ENCODE measurements around the gene RNF41.

RNF41 gene

GRCh38 chr12:56224102-56224701 is 2.5 kb upstream of the RNF41 start, which contains the start of gene NABP2:
NABP2 (plus strand) TSS chr12:56224342; CDS start chr12:56224857, 515 bp downstream.
- DNase-seq (ENCODE audit: low read depth, low spot score), result peak; percentile 75
- peak within 1 kb of the TSS; percentile 78 for H3K4me3 ChIP-seq (ENCODE audit: low read depth, low read length)
- ChIA-PET CTCF (interaction anchor here (0.9 to 5.6 kb wide), 8 partner anchors 13 to 77 kb away, joined by 3 to 145 read pairs (median 24); partner anchors contain the start of genes ANKRD52 and SMARCC2), POLR2A (no interaction called here)
- TF ChIP-seq, protein P1, sequence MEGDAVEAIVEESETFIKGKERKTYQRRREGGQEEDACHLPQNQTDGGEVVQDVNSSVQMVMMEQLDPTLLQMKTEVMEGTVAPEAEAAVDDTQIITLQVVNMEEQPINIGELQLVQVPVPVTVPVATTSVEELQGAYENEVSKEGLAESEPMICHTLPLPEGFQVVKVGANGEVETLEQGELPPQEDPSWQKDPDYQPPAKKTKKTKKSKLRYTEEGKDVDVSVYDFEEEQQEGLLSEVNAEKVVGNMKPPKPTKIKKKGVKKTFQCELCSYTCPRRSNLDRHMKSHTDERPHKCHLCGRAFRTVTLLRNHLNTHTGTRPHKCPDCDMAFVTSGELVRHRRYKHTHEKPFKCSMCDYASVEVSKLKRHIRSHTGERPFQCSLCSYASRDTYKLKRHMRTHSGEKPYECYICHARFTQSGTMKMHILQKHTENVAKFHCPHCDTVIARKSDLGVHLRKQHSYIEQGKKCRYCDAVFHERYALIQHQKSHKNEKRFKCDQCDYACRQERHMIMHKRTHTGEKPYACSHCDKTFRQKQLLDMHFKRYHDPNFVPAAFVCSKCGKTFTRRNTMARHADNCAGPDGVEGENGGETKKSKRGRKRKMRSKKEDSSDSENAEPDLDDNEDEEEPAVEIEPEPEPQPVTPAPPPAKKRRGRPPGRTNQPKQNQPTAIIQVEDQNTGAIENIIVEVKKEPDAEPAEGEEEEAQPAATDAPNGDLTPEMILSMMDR (IDR thresholded peaks at IDR 0.05; ENCODE audit: insufficient read depth, low read length, missing control alignments), result peak; percentile 96

GRCh38 chr12:56223571-56224101 is 1.9 kb upstream of the RNF41 start:
- peak overlapping the region; percentile 25 for H3K4me3 ChIP-seq (ENCODE audit: low read depth, low read length)
- POLR2A ChIA-PET, result no interaction called here
- CTCF ChIA-PET, result interaction anchor here (0.9 to 4.4 kb wide), 13 partner anchors 10 to 104 kb away, joined by 4 to 145 read pairs (median 24); partner anchors contain the start of genes COQ10A, SMARCC2 and ZC3H10
- no peak for DNase-seq (ENCODE audit: low read depth, low spot score)
- TF ChIP-seq, protein P1 (IDR thresholded peaks at IDR 0.05; ENCODE audit: insufficient read depth, low read length, missing control alignments), result no peak

DNA sequence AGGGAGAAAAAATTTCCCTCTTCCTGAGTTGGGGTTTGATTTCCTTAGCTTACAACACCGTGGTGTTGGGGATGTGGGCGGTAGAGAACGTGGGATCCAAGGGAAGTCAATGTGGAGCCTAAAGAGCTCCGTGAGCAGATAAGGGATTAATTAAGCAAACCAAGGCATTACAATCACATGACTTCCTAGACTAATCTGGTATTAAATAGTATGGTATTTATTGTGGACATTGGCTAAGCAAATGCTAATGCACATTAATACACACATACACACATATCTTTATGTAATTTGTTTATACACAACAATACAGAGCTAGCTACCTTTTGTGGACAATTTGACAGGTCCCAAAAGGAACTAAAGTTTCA is 791 bp upstream of the RNF41 start:
- CTCF ChIA-PET, result interaction anchor here (0.6 to 4.4 kb wide), 27 partner anchors 8 to 840 kb away, joined by 3 to 145 read pairs (median 10); partner anchors contain the start of genes ANKRD52, COQ10A, ESYT1 and SMARCC2
- peak overlapping the region; percentile 85 for H3K4me3 ChIP-seq (ENCODE audit: low read depth, low read length)
- POLR2A ChIA-PET, result interaction anchor here (0.9 to 3.2 kb wide), 14 partner anchors 14 to 104 kb away, joined by 3 to 49 read pairs (median 8); partner anchors contain the start of genes ANKRD52, ESYT1, SMARCC2 and ZC3H10
- TF ChIP-seq, protein P1 (IDR thresholded peaks at IDR 0.05; ENCODE audit: insufficient read depth, low read length, missing control alignments), result no peak
- no peak for DNase-seq (ENCODE audit: low read depth, low spot score)

DNA sequence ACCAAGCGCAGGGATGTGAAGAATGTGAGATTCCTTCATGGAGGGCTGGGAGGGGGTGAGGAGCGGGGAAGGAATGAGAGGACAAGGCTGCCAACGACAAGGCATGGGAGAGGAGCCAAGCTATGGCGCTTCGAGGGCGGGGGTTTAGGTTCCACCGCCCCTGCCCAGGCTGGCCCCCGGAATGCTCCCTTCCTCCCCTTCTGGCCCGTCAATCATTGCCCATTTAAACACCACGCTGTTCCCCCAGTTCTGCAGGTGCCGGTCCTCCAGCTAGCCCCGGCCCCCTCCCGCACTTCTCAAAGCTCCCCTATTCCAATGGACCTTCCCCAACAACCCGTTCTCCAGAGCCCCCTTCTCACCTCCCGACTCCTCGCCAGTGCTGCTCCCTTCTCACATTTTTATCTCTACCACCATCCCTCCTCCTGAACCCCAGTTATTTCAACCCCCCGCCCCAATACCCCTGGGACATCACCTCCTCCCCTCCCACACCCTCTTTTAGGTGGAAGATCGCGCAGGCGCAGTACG is 428 bp downstream of the RNF41 start:
- TF ChIP-seq, protein P1 (IDR thresholded peaks at IDR 0.05; ENCODE audit: insufficient read depth, low read length, missing control alignments), result no peak
- DNase-seq (ENCODE audit: low read depth, low spot score), result peak; percentile 57
- POLR2A ChIA-PET, result interaction anchor here (0.6 to 3.2 kb wide), 25 partner anchors 7 to 176 kb away, joined by 3 to 49 read pairs (median 6); partner anchors contain the start of genes ANKRD52, CNPY2, ESYT1 and MYL6
- H3K4me3 ChIP-seq (ENCODE audit: low read depth, low read length), result peak overlapping the region; percentile 85
- CTCF ChIA-PET, result interaction anchor here (1.1 to 4.4 kb wide), 23 partner anchors 9 to 483 kb away, joined by 3 to 145 read pairs (median 13); partner anchors contain the start of genes ANKRD52, COQ10A, ESYT1 and SMARCC2

DNA sequence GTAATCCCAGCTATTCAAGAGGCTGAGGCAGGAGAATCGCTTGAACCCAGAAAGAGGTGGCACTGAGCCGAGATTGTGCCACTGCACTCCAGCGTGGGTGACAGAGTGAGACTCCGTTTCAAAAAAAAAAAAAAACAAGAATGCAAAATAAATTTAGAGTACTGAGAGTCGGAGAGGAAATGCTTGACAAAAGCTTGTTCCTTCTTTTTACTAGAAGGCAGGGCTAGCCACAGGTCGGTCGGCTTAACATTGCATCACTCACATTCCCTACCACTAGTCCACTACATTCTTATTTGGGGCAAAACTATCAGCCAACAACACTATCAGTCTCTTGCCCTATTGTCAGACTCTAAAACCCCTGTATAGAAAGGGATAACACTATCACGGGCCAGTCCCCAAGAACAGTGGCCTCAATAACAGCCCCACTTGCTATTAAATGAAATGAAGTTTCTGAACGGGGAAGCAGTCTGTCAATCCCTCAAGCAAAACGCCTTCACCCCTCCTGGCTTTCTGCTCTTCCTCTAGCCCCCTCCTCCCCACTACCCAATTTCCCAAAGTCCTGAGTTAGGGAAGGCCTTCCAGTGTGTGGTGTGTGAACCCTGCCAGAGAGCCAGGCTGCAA is 1.0 kb downstream of the RNF41 start:
- POLR2A ChIA-PET, result interaction anchor here (0.6 to 3.2 kb wide), 14 partner anchors 8 to 102 kb away, joined by 3 to 49 read pairs (median 6); partner anchors contain the start of genes ANKRD52, CNPY2, MYL6 and SMARCC2
- peak overlapping the region; percentile 85 for H3K4me3 ChIP-seq (ENCODE audit: low read depth, low read length)

More for the DNA sequence above, 1.0 kb downstream of the RNF41 start:
- DNase-seq (ENCODE audit: low read depth, low spot score), result peak; percentile 10
- CTCF ChIA-PET, result interaction anchor here (0.8 to 4.4 kb wide), 10 partner anchors 9 to 482 kb away, joined by 3 to 145 read pairs (median 26); partner anchors contain the start of genes COQ10A, SMARCC2 and ZC3H10
- TF ChIP-seq, protein P1 (IDR thresholded peaks at IDR 0.05; ENCODE audit: insufficient read depth, low read length, missing control alignments), result no peak

All from AG04449 (cell line).